ENCODE results near the gene AKR1B15. TPM values are rescaled to one million over a fixed set of nuclear protein-coding genes. Genes with fewer than 3 reads are reported as not detected.

AKR1B15 gene
- total RNA-seq, 2 donors from 2014 or later = not detected

DNA sequence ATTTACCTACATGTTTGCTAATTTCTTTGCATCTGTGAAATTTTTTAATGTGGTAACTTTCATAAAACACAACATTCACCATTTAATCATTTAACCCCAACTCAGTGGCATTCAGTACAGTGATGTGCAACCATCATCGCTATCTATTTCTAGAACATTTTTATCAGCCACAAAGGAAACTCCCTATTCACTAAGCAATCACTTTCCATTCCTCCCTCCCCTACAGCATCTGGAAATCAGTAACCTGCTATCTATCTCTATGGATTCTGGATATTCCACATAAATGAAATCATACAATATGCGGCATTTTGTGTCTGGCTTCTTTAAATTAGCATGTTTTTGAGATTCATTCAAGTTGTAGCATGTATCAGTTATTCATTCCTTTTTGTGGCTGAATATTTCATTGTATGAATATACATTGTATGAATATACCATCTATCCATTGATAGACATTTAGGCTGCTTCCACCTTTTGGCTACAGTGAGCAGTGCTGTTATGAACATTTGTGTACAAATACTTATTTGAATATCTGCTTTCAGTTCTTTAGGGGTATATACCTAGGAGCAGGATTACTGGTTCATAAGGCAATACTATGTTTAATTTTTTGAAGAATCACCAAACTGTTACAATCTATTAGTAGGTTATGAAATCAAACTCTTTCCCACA, 78.3 kb downstream of the AKR1B15 start:
- H3K27me3 ChIP-seq (ENCODE audit: control insufficient read depth, insufficient read depth, low read length, poor library complexity, severe bottlenecking) = peaks cover 68% of the 10 kb centered on the region
- H3K9me3 ChIP-seq (ENCODE audit: control insufficient read depth, low read length) = no peaks in the 10 kb centered on the region
- no peak for DNase-seq
- H3K4me3 ChIP-seq (ENCODE audit: low read length) = no peak overlapping the region
- no peaks in the 10 kb centered on the region for H3K4me1 ChIP-seq (ENCODE audit: control insufficient read depth, insufficient read depth, low read length)
- H3K27ac ChIP-seq (ENCODE audit: low read depth, low read length) = no peak overlapping the region
- H3K4me3 Mint-ChIP-seq = no peak overlapping the region
- H3K4me1 Mint-ChIP-seq = no peaks in the 10 kb centered on the region
- no peaks in the 10 kb centered on the region for H3K9me3 Mint-ChIP-seq
- H3K36me3 ChIP-seq (ENCODE audit: control insufficient read depth, insufficient read depth, low read length) = no peaks in the 10 kb centered on the region
- H3K27me3 Mint-ChIP-seq (ENCODE audit: insufficient read depth) = peaks cover 18% of the 10 kb centered on the region
- TF ChIP-seq, protein P1, sequence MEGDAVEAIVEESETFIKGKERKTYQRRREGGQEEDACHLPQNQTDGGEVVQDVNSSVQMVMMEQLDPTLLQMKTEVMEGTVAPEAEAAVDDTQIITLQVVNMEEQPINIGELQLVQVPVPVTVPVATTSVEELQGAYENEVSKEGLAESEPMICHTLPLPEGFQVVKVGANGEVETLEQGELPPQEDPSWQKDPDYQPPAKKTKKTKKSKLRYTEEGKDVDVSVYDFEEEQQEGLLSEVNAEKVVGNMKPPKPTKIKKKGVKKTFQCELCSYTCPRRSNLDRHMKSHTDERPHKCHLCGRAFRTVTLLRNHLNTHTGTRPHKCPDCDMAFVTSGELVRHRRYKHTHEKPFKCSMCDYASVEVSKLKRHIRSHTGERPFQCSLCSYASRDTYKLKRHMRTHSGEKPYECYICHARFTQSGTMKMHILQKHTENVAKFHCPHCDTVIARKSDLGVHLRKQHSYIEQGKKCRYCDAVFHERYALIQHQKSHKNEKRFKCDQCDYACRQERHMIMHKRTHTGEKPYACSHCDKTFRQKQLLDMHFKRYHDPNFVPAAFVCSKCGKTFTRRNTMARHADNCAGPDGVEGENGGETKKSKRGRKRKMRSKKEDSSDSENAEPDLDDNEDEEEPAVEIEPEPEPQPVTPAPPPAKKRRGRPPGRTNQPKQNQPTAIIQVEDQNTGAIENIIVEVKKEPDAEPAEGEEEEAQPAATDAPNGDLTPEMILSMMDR (conservative IDR thresholded peaks at IDR 0.05) = no peak
- H3K36me3 Mint-ChIP-seq (ENCODE audit: low read depth) = no peaks in the 10 kb centered on the region
- H3K9ac ChIP-seq (ENCODE audit: extremely low read depth, low read length, poor library complexity, severe bottlenecking) = no peak overlapping the region
- H3K27ac Mint-ChIP-seq = no peak overlapping the region
- 82 to 96% methylated on average over 1 to 2 of the region's 2 CpGs for WGBS, 2 experiments (ENCODE audit: insufficient coverage in 1 of 2, insufficient read length in 1 of 2)

DNA sequence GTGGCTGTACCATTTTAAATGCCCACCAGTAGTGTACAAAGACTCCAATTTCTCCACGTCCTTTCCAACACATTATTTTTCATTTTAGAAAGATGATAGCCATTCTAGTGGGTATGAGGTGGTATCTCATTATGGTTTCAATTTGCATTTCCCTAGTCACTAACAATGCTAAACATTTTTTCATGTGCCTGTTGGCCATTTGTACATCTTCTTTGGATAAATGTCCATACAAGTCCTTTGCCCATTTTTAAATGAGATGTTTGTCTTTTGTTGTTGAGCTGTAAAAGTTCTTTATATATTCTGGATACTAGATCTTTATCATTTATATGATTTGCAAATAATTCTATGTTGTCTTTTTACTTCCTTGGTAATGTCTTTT, 78.9 kb downstream of the AKR1B15 start:
- Histone ChIP-seq H3K4me3 (ENCODE audit: low read length) (no peak overlapping the region), H3K27ac (ENCODE audit: low read depth, low read length) (no peak overlapping the region), H3K9ac (ENCODE audit: extremely low read depth, low read length, poor library complexity, severe bottlenecking) (no peak overlapping the region), H3K9me3 (ENCODE audit: control insufficient read depth, low read length) (no peaks in the 10 kb centered on the region), H3K36me3 (ENCODE audit: control insufficient read depth, insufficient read depth, low read length) (no peaks in the 10 kb centered on the region), H3K4me1 (ENCODE audit: control insufficient read depth, insufficient read depth, low read length) (no peaks in the 10 kb centered on the region), H3K27me3 (ENCODE audit: control insufficient read depth, insufficient read depth, low read length, poor library complexity, severe bottlenecking) (peaks cover 68% of the 10 kb centered on the region)
- no CpG with 5 or more reads among the region's 1 CpG for WGBS, 2 experiments (ENCODE audit: insufficient coverage in 1 of 2, insufficient read length in 1 of 2)
- no peak for DNase-seq
- Mint-ChIP-seq H3K4me1 (no peaks in the 10 kb centered on the region), H3K36me3 (ENCODE audit: low read depth) (no peaks in the 10 kb centered on the region), H3K27me3 (ENCODE audit: insufficient read depth) (peaks cover 18% of the 10 kb centered on the region), H3K27ac (no peak overlapping the region), H3K9me3 (no peaks in the 10 kb centered on the region), H3K4me3 (no peak overlapping the region)
- TF ChIP-seq, protein P1 (conservative IDR thresholded peaks at IDR 0.05) = no peak

DNA sequence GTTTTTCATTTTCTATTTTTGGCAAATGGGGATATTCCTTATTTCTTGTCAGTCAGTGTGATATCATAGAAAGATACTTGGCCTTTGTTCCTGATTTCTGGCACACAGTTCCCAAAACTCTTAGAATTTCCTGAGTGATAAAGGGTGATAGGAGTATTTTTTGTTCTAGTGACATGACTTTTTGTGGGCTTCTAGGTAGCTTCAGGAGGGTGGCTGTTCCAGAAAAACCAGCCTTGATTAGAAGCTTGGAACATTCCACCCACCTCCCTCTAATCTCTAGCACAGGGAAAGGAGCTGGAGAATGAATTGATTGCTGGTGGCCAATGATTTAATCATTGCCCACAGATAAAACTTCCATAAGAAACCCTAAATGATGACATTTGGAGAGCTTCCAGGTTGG, 80.5 kb downstream of the AKR1B15 start:
- TF ChIP-seq, protein P1 (conservative IDR thresholded peaks at IDR 0.05) = no peak
- Histone ChIP-seq H3K9me3 (ENCODE audit: control insufficient read depth, low read length) (no peaks in the 10 kb centered on the region), H3K36me3 (ENCODE audit: control insufficient read depth, insufficient read depth, low read length) (no peaks in the 10 kb centered on the region), H3K4me3 (ENCODE audit: low read length) (no peak overlapping the region), H3K4me1 (ENCODE audit: control insufficient read depth, insufficient read depth, low read length) (no peaks in the 10 kb centered on the region), H3K27me3 (ENCODE audit: control insufficient read depth, insufficient read depth, low read length, poor library complexity, severe bottlenecking) (peaks cover 71% of the 10 kb centered on the region), H3K27ac (ENCODE audit: low read depth, low read length) (no peak overlapping the region), H3K9ac (ENCODE audit: extremely low read depth, low read length, poor library complexity, severe bottlenecking) (no peak overlapping the region)
- Mint-ChIP-seq H3K27ac (no peak overlapping the region), H3K4me1 (no peaks in the 10 kb centered on the region), H3K9me3 (no peaks in the 10 kb centered on the region), H3K27me3 (ENCODE audit: insufficient read depth) (peaks cover 18% of the 10 kb centered on the region), H3K36me3 (ENCODE audit: low read depth) (no peaks in the 10 kb centered on the region), H3K4me3 (no peak overlapping the region)
- no peak for DNase-seq

Other genes starting within 250 kb of the AKR1B15 start
- gene SLC35B4, start 232.2 kb upstream of the AKR1B15 start, total RNA-seq = 10 to 100 TPM; 35.6 to 42.2 TPM
- 100 to 1,000 TPM; 152 to 216 TPM for gene AKR1B1, start 90.0 kb upstream of the AKR1B15 start, total RNA-seq
- gene AKR1B10, start 21.5 kb upstream of the AKR1B15 start, total RNA-seq = under 1 TPM; 0.51 to 0.93 TPM
- gene BPGM, start 97.7 kb downstream of the AKR1B15 start, total RNA-seq = 10 to 100 TPM; 11.1 to 16.1 TPM
- 100 to 1,000 TPM; 111 to 132 TPM for gene CALD1, start 230.5 kb downstream of the AKR1B15 start, total RNA-seq

Measured in endodermal cell (in vitro differentiated cells).